RWPE2 (cell line): Measurements from ENCODE around the gene GATB.

Experiments
- ATAC-seq: fragments of 200-7000 bp; cut with Tn5 transposase; 3 replicates; pipeline ENCODE4 v1.9.1; 2021; ENCODE audit warnings: low read depth
- DNase-seq: peaks from one replicate; pipeline ENCODE4 v3.0.0-alpha.2; 2020; ENCODE audit warnings: low spot score
- H3K27ac ChIP-seq: fragments of 450-650 bp; 2 replicates; pipeline ENCODE4 v1.5.1; 2017; ENCODE audit warnings: mild to moderate bottlenecking; ENCODE audit not compliant: poor library complexity, severe bottlenecking
- H3K27me3 ChIP-seq: fragments of 250-450 bp; sonication (Bioruptor Pico); 2 replicates; pipeline ENCODE4 v1.5.1; 2021; ENCODE audit warnings: mild to moderate bottlenecking, moderate library complexity; ENCODE audit not compliant: insufficient read depth, poor library complexity, severe bottlenecking
- H3K36me3 ChIP-seq: fragments of 250-450 bp; sonication (Bioruptor Pico); 2 replicates; pipeline ENCODE4 v1.5.1; 2020; ENCODE audit warnings: low read depth, mild to moderate bottlenecking, moderate library complexity
- H3K4me1 ChIP-seq: fragments of 250-450 bp; sonication (Bioruptor Pico); 2 replicates; pipeline ENCODE4 v1.5.1; 2021; ENCODE audit warnings: mild to moderate bottlenecking, moderate library complexity; ENCODE audit not compliant: insufficient read depth, poor library complexity, severe bottlenecking
- H3K4me3 ChIP-seq: fragments of 250-450 bp; sonication (Bioruptor Pico); 2 replicates; pipeline ENCODE4 v1.5.1; 2021; ENCODE audit warnings: mild to moderate bottlenecking, moderate library complexity; ENCODE audit not compliant: severe bottlenecking
- H3K9me3 ChIP-seq: fragments of 250-450 bp; sonication (Bioruptor Pico); 2 replicates; pipeline ENCODE4 v1.5.1; 2021; ENCODE audit warnings: mild to moderate bottlenecking, moderate library complexity; ENCODE audit not compliant: severe bottlenecking
- CTCF ChIP-seq: fragments of 450-650 bp; IDR thresholded peaks from one replicate; pipeline ENCODE4 v1.5.1; 2017; ENCODE audit warnings: mild to moderate bottlenecking, moderate library complexity; ENCODE audit not compliant: poor library complexity, severe bottlenecking

Gene GATB

GRCh38 chr4:151677193-151677592 is 83.6 kb downstream of the GATB start:
- H3K4me1 ChIP-seq = peaks cover 18% of the 10 kb centered on the region

DNA sequence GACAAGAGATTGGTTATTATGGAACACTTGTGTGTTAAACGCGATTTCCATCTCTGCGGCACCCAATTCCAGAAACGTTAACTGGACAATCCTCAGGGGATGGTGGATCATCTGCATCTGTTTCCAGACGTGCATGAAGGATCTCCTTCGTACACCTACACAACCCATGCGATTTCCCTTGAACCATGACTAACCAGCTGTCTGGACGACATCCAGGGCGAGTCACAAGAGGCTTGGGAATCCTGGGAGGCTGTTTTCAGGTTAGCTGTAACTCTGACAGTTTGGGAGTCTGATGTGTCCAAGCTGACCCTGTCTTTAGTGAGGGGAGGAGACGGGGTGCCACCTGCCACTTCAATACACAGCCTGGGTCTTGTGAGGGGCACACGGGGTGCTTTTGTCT is 84.5 kb downstream of the GATB start:
- no peak for TF ChIP-seq CTCF
- Histone ChIP-seq H3K4me3 (no peak overlapping the region), H3K36me3 (no peaks in the 10 kb centered on the region), H3K4me1 (peaks cover 18% of the 10 kb centered on the region), H3K27me3 (no peaks in the 10 kb centered on the region), H3K9me3 (no peaks in the 10 kb centered on the region), H3K27ac (peak overlapping the region; percentile 6)
- DNase-seq (no peak), ATAC-seq (peak; percentile 75)

More at GRCh38 chr4:151677193-151677592, 83.6 kb downstream of the GATB start:
- no peak for TF ChIP-seq CTCF
- H3K27ac ChIP-seq = no peak overlapping the region
- no peaks in the 10 kb centered on the region for H3K9me3 ChIP-seq
- ATAC-seq (no peak), DNase-seq (no peak)
- no peak overlapping the region for H3K4me3 ChIP-seq
- H3K36me3 ChIP-seq = no peaks in the 10 kb centered on the region
- H3K27me3 ChIP-seq = no peaks in the 10 kb centered on the region

DNA sequence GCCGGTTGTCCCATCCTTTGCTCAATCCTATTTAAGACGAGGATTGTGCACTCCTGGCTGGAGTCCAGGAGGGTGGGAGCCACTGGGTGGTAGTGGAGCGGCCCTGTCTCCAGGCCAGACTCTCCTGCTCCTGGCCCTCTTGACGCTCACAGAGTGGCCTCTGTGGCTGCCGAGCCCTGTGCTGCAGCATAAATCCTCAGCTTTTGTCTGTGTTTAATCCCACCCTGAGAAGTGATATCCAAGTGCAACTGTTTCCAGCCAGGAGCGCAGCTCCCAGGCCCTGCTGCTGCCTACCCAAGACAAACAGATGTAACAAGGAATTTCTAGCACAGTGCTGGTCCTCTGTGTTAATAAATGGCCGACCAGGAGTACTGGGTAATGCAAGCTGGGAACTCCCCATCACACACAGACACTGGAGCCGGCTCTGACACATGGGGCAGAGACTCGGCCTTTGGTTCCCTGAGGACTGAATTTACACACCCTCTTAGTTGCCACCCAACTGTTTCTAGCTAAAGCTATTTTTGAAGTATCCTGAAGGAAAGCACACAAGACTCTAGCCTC is 85.3 kb downstream of the GATB start:
- H3K9me3 ChIP-seq = no peaks in the 10 kb centered on the region
- no peak overlapping the region for H3K4me3 ChIP-seq
- H3K4me1 ChIP-seq = peaks cover 18% of the 10 kb centered on the region
- H3K27ac ChIP-seq = peak overlapping the region; percentile 6
- DNase-seq (no peak), ATAC-seq (no peak)
- H3K27me3 ChIP-seq = no peaks in the 10 kb centered on the region
- no peak for TF ChIP-seq CTCF
- no peaks in the 10 kb centered on the region for H3K36me3 ChIP-seq

DNA sequence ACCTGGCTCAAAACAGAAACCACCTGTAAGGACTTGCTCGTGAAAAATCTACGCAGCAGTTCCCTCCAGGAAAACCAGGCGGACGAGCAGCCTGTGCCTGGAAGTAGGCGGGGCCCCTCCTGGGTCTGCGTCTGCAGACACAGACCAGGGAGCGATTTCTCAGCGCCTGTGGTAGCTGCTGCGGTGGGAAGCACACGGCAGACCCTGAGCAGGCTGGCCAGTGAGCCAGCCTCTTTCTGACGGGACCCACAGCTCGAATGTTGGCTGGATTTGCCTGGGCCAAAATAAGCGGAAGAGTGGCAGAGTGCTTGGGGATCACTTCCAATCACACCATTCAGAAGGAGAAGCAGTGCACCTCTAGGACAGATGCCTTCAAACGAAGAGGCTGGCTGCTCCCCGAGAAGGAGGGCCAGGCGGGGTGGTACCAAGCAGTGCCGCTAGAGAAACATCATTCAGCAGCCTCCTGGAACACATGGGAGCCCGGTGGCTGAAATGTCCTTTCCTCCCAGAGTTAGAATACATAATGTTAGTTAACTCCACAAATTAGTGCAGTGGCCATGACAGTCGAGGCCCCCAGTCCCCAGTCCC is 85.9 kb downstream of the GATB start:
- TF ChIP-seq CTCF = no peak
- no peak overlapping the region for H3K27ac ChIP-seq
- peak; percentile 82 for ATAC-seq
- H3K27me3 ChIP-seq = no peaks in the 10 kb centered on the region
- DNase-seq = no peak
- H3K36me3 ChIP-seq = no peaks in the 10 kb centered on the region
- H3K4me1 ChIP-seq = peaks cover 18% of the 10 kb centered on the region
- no peak overlapping the region for H3K4me3 ChIP-seq
- no peaks in the 10 kb centered on the region for H3K9me3 ChIP-seq

DNA sequence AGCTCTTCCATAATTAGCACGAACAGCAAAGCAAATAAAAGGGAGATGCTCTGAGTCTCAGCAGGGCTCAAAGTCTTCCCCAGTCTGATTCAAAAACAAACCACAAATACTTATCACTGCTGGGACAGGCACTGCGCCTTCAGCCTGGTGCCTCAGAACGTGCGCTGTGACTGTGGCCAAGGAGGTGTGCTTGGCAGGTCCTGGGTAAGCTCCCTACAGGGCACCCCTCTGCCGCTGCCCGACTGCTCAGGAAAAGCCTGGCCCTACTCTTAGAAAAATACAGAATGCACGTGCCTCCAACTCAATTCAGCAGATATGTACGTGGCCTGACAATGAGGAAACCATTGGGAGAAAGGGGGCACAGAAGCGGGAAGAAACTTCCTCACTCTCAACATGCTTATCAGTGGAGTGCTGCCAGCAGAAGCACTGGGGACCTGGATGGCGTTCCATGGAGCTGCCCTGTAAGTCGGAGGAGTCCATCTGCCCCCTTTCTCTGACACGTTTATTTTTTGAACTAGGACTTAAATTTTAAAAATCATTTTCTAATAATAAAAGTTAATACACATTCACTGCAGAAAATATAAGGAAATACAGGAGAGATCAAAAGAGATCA is 86.8 kb downstream of the GATB start:
- Histone ChIP-seq H3K27ac (no peak overlapping the region), H3K36me3 (no peaks in the 10 kb centered on the region), H3K27me3 (no peaks in the 10 kb centered on the region), H3K4me1 (peaks cover 18% of the 10 kb centered on the region), H3K4me3 (no peak overlapping the region), H3K9me3 (no peaks in the 10 kb centered on the region)
- DNase-seq (no peak), ATAC-seq (no peak)
- no peak for TF ChIP-seq CTCF
